GM21786 (cell line): ENCODE results near the gene BTBD9.

ENCODE experiments used
- ATAC-seq: cut with Tn5 transposase; IDR thresholded peaks from one replicate; pipeline ENCODE4 v1.9.1; 2021; ENCODE audit not compliant: unreplicated experiment

Gene BTBD9

GRCh38 chr6:38510205-38510604 is 129.5 kb downstream of the BTBD9 start:
- ATAC-seq = no peak

GRCh38 chr6:38509713-38510112 is 130.0 kb downstream of the BTBD9 start:
- ATAC-seq = no peak

GRCh38 chr6:38508894-38509293 is 130.8 kb downstream of the BTBD9 start:
- no peak for ATAC-seq

- no peak for ATAC-seq
These were observed 131.4 kb downstream of the BTBD9 start for GRCh38 chr6:38508286-38508685.

GRCh38 chr6:38507173-38507572 is 132.6 kb downstream of the BTBD9 start:
- no peak for ATAC-seq

GRCh38 chr6:38505826-38506225 is 133.9 kb downstream of the BTBD9 start:
- ATAC-seq = no peak

- ATAC-seq = no peak
These were observed 134.7 kb downstream of the BTBD9 start for GRCh38 chr6:38504996-38505395.

- no peak for ATAC-seq
These were observed 135.6 kb downstream of the BTBD9 start for GRCh38 chr6:38503960-38504682.

- ATAC-seq = no peak
These were observed 136.5 kb downstream of the BTBD9 start for GRCh38 chr6:38503032-38503773.

- no peak for ATAC-seq
These were observed 137.3 kb downstream of the BTBD9 start for GRCh38 chr6:38502423-38502822.

- no peak for ATAC-seq
These were observed 137.8 kb downstream of the BTBD9 start for GRCh38 chr6:38501931-38502330.

- no peak for ATAC-seq
These were observed 140.1 kb downstream of the BTBD9 start for GRCh38 chr6:38499529-38500096.

- no peak for ATAC-seq
These were observed 140.8 kb downstream of the BTBD9 start for GRCh38 chr6:38498805-38499445.

- no peak for ATAC-seq
These were observed 141.6 kb downstream of the BTBD9 start for GRCh38 chr6:38498085-38498484.

- no peak for ATAC-seq
These were observed 142.2 kb downstream of the BTBD9 start for GRCh38 chr6:38497546-38497945.

- ATAC-seq = peak; percentile 65
These were observed 143.7 kb downstream of the BTBD9 start for GRCh38 chr6:38495922-38496635.

- no peak for ATAC-seq
These were observed 144.2 kb downstream of the BTBD9 start for GRCh38 chr6:38495518-38495917.

GRCh38 chr6:38493931-38494547 is 145.7 kb downstream of the BTBD9 start:
- no peak for ATAC-seq

GRCh38 chr6:38492031-38492430 is 147.7 kb downstream of the BTBD9 start:
- no peak for ATAC-seq

GRCh38 chr6:38489951-38490350 is 149.8 kb downstream of the BTBD9 start:
- no peak for ATAC-seq

- no peak for ATAC-seq
These were observed 152.3 kb downstream of the BTBD9 start for GRCh38 chr6:38487423-38487822.
